NCI-H2227 (cell line): ENCODE data around the gene PRPF6.

Experiments
- DNase-seq: peaks from one replicate; lab custom pipeline; 2025; ENCODE audit not compliant: unreplicated experiment; lab: John Stamatoyannopoulos, UW

PRPF6 gene

DNA sequence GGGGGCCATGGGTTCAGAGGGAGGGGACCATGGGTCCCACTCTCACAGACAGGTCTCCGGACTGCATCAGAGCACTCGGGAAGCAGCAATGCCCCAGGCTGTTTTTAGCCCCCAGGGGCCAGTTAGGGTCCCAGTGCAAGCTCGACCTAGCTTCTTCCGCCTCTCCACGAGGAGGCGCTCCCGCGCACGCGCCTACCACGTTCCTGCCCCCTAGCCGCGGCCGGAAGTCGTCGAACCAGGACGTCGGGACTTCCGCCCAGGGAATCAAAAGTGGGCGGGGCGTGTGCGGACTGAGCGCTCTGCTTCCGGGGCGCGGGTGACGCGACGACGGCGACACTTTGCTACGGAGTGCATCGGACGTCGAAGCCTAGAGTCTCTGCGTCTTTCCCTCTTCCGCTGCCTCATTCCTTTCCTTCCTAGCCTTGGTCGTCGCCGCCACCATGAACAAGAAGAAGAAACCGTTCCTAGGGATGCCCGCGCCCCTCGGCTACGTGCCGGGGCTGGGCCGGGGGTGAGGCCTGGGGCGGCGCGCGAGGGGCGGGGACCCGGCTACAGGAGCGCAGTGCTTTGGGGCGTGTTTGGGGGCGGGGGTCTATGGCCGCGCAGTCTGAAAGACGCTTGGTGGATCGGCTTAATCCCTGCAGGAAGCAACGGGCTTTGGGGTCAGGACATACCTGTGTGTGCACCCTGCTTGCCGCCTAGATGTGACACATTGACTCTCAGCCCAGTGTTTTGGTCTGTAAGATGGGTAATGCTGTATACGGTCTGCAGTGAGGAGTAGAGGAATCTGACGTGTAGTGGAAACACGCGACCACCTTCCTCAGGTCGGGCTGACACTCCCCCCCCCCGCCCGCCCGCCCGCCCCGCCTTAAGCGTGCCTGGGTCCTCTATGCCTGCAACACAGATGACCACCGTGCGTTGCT is at the start of gene PRPF6:
Gene PRPF6 (plus strand): TSS at position 327 of the 923 bp plus-strand sequence. CDS start 114 bp downstream, at position 441.
- DNase-seq = peak; percentile 99

- no peak for DNase-seq
These were observed 49.2 kb upstream of the PRPF6 start for GRCh38 chr20:63931735-63932134.

GRCh38 chr20:63932606-63933160 is 48.2 kb upstream of the PRPF6 start:
- DNase-seq = no peak

GRCh38 chr20:63933646-63934045 is 47.3 kb upstream of the PRPF6 start:
- no peak for DNase-seq

GRCh38 chr20:63934271-63935068 is 46.5 kb upstream of the PRPF6 start:
- no peak for DNase-seq

GRCh38 chr20:63935447-63935846 is 45.5 kb upstream of the PRPF6 start:
- no peak for DNase-seq

- no peak for DNase-seq
These were observed 43.3 kb upstream of the PRPF6 start for GRCh38 chr20:63937596-63937995.

- no peak for DNase-seq
These were observed 41.6 kb upstream of the PRPF6 start for GRCh38 chr20:63939061-63939935.

- DNase-seq = no peak
These were observed 40.9 kb upstream of the PRPF6 start for GRCh38 chr20:63940071-63940471.

GRCh38 chr20:63940472-63941266 is 40.3 kb upstream of the PRPF6 start:
- no peak for DNase-seq

GRCh38 chr20:63941282-63942081 is 39.5 kb upstream of the PRPF6 start:
- DNase-seq = no peak

DNA sequence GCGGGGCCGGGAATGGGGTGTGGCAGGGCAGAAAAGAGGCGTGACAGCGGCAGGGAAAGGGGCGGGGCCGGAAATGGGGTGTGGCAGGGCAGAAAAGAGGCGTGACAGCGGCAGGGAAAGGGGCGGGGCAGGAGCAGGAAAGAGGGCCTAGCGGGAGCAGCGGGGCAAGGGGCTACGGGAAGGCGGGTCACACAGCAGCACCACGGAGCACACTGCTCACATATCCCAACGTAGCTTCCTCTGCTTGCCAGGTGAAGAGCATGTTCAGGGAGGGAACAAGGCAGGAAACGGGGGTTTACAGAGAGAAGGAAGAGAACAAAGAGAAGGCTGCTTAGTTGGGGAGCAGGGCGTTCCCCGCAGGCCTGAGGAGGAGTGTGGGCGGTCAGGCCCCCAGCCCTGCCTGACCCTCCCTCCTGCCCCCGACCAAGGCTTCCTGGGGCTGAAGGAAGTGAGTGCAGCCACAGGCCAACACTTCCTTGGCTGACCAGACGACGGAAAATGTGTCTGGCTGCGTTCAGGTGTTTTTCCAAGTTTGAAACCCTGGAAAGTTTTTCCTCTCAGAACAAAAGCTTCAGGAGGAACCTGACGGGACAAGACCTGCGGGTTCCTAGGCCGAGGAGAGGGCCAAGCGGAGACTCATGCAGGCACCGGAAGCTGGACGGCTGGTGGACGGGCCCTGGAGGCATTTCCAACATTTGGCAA is 38.5 kb upstream of the PRPF6 start:
- no peak for DNase-seq

DNA sequence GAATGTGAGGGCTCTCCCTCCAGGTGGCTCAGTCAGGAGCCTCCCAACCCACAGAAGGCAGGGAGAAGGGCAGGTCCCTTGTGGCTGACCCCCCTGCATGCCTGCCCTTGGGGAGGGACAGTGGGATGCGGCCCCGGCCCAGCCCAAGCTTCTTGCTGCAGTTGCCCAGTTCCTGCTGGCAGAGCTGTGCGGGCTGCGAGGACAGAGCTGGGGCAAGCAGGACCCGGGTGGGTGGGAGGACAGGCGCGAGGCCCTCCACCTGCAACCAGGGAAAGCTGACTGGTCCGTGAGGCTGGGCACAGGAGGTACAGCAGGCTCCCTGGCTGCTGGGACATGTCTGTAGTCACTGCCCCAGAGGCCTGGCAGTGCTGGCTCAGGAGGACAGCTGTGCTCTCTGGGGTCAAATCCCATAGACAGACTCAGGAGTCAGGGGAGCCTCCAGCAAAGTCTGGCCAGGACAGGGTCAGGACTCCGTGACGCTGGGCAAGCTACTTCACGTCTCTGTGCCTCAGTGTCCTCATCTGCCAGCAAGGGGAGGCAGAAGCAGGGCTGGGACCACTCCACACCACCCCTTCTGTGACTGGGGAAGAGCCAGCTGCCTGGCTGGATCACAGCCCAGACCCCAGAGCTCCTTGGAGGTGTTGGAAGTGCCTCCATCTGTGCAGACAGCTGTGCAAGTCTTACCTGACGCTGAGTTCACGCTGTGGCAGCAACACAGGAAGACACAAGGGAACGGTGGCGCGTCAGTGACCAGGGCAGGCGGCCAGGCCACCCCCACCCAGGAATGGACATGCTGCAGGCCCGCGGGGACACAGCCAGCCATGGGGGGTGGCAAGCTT is 37.7 kb upstream of the PRPF6 start:
- DNase-seq = no peak

DNA sequence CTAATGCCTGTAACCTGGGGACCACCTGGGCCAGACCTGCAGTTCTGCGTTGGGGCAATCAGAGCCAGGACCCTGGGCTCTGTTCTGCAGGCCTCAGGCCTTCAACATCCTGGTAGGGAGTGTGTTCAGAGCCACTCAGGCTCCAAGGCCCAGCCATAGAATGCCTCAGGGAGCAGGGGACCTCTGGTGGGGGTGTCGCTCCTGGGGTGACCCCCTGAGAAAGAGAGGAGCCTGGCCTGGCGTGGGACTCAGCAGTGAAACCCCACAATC is 37.2 kb upstream of the PRPF6 start:
- no peak for DNase-seq

- DNase-seq = no peak
These were observed 36.6 kb upstream of the PRPF6 start for GRCh38 chr20:63944078-63944941.

DNA sequence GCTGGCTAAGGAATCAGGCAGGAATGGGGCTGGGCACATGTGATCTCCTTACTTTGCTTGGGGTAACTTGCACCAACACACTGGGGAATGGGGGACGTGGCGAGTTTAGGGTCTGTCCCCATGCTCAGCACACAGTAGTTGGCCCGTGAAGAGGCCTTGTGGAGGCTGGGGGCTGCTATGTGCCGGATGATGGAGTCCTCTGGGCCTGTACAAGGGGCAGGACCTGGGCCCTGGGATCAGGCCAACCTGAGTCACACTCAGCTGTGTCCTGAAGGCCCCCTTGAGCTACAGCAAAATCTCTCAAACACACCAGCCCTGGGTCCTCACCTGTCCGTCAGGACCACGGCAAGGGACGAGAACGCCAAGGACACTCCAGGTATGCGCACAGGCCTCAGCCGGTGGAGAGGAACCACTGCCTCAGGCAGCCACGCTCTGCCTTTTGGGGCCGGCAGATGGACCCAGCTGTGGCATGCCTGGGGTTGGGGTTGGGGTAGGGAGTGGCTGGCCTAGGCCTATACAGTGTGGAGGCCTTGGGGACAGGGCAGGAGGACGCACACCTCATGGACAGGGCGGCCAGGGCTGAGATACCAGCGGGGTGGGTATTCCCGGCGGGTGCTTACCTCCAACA is 35.8 kb upstream of the PRPF6 start:
- no peak for DNase-seq
